HepG2 (cell line): ENCODE results near the gene SSBP4. TPM values are rescaled to one million over a fixed set of nuclear protein-coding genes. Genes with fewer than 3 reads are reported as not detected.

Source experiments
- ATAC-seq: fragments of 200-7000 bp; cut with Tn5 transposase; 3 replicates; pipeline ENCODE4 v1.9.1; 2020; ENCODE audit warnings: mild to moderate bottlenecking, moderate library complexity
- BruUV-seq: library from RNA; stranded (reverse); fragments of 400-500 nt; replicated peaks from 2 replicates; lab custom pipeline; 2021; lab: Mats Ljungman, UMichigan
- CTCF ChIA-PET: fragments of 300-600 bp; formaldehyde crosslinking; extraction: SDS; loops from one replicate; lab custom pipeline; 2021; ENCODE audit warnings: low total read pairs, inconsistent platforms, low intra/inter-chr PET ratio; lab: Yijun Ruan, JAX
- POLR2A ChIA-PET: fragments of 350-600 bp; sonication (Branson Sonifier 250); formaldehyde crosslinking; loops from one replicate; lab custom pipeline; 2020; ENCODE audit warnings: antibody characterized with exemption, inconsistent platforms; lab: Yijun Ruan, JAX
- DNase-seq: peaks from one replicate; pipeline ENCODE4 v3.0.0-alpha.2; 2015; ENCODE audit warnings: low spot score
- FAIRE-seq: peaks from 3 replicates; lab custom pipeline; 2011; peaks lifted over from hg19 to GRCh38; lab: Jason Lieb, UNC
- H2AFZ ChIP-seq: one replicate; pipeline ENCODE4 v1.6.1; 2011; ENCODE audit warnings: low read length, inconsistent platforms
- H3K27ac ChIP-seq: fragments of 300-600 bp; 3 replicates; pipeline ENCODE4 v1.8.0; 2011; ENCODE audit warnings: mixed run types, mild to moderate bottlenecking, mixed read lengths, low read length, inconsistent platforms; ENCODE audit not compliant: insufficient read depth; ENCODE audit errors: extremely low read length
- H3K27me3 ChIP-seq, 2 experiments: fragments of 200-600 bp in 1 of 2; 2 replicates in 1 of 2; 3 replicates in 1 of 2; pipeline versions ENCODE4 v1.6.0 to v1.8.0; 2011; ENCODE audit warnings: low read length in 2 of 2, mild to moderate bottlenecking in 2 of 2, moderate library complexity in 2 of 2, inconsistent platforms in 1 of 2; ENCODE audit not compliant: insufficient read depth in 2 of 2, control insufficient read depth in 1 of 2
- H3K36me3 ChIP-seq, 2 experiments: fragments of 200-600 bp in 1 of 2; replicated peaks in 1 of 2; 2 replicates in 1 of 2; 3 replicates in 1 of 2; pipeline versions ENCODE4 v1.5.1 to v1.8.0; 2011; ENCODE audit warnings: low read length in 2 of 2, inconsistent platforms in 1 of 2; ENCODE audit not compliant: insufficient read depth in 2 of 2, control insufficient read depth in 1 of 2
- H3K4me1 ChIP-seq: 2 replicates; pipeline ENCODE4 v1.5.1; 2012; ENCODE audit warnings: low read length, inconsistent platforms; ENCODE audit not compliant: insufficient read depth
- H3K4me2 ChIP-seq: 2 replicates; pipeline ENCODE4 v1.6.0; 2011; ENCODE audit warnings: low read depth, low read length, inconsistent platforms
- H3K4me3 ChIP-seq, 3 experiments: fragments of 200-600 bp in 1 of 3; sonication (generic), shearing (Covaris generic) in 1 of 3; replicated peaks in 1 of 3; 2 replicates each; pipeline ENCODE4 v1.5.1; 2011 to 2016; ENCODE audit warnings: low read length in 3 of 3, inconsistent platforms in 2 of 3, low read depth in 2 of 3, mild to moderate bottlenecking in 2 of 3, control low read depth in 1 of 3, mixed read lengths in 1 of 3; ENCODE audit not compliant: insufficient read depth in 1 of 3
- H3K79me2 ChIP-seq: one replicate; pipeline ENCODE4 v1.6.1; 2011; ENCODE audit warnings: low read length, inconsistent platforms; ENCODE audit not compliant: insufficient read depth
- H3K9ac ChIP-seq: 2 replicates; pipeline ENCODE4 v1.6.0; 2011; ENCODE audit warnings: mild to moderate bottlenecking, low read depth, low read length, inconsistent platforms; ENCODE audit not compliant: insufficient read depth
- H3K9me3 ChIP-seq: 2 replicates; pipeline ENCODE4 v1.5.1; 2012; ENCODE audit warnings: mild to moderate bottlenecking, low read length
- H4K20me1 ChIP-seq: 2 replicates; pipeline ENCODE4 v1.6.0; 2011; ENCODE audit warnings: inconsistent platforms, mild to moderate bottlenecking, low read length, moderate library complexity; ENCODE audit not compliant: insufficient read depth
- AGO2 ChIP-seq: fragments of 200-400 bp; formaldehyde crosslinking; optimal IDR thresholded peaks from 2 replicates; pipeline ENCODE3; 2017; ENCODE audit warnings: mild to moderate bottlenecking, low read depth, low read length, moderate library complexity
- ATF7 ChIP-seq, 2 experiments: fragments of 450-650 bp in 1 of 2; sonication (generic) in 1 of 2; formaldehyde crosslinking in 1 of 2; IDR thresholded peaks; 2 replicates each; pipeline versions ENCODE4 v1.4.0 to v1.6.1; 2016 to 2020; ENCODE audit warnings: antibody characterized with exemption in 1 of 2, mild to moderate bottlenecking in 1 of 2, missing genetic modification reagents in 1 of 2
- DNMT3B ChIP-seq: conservative IDR thresholded peaks from 2 replicates; pipeline ENCODE4 v1.6.1; 2016; ENCODE audit warnings: missing biosample characterization, control low read depth
- HNF4G ChIP-seq, 2 experiments: sonication (generic) in 1 of 2; formaldehyde crosslinking in 1 of 2; IDR thresholded peaks; 2 replicates each; pipeline versions ENCODE4 v1.4.0 to v1.6.1; 2011 to 2020; ENCODE audit warnings: borderline replicate concordance in 2 of 2, low read depth in 2 of 2, mild to moderate bottlenecking in 2 of 2, low read length in 1 of 2, missing genetic modification reagents in 1 of 2, moderate library complexity in 1 of 2
- HNRNPH1 ChIP-seq: fragments of 200-400 bp; formaldehyde crosslinking; optimal IDR thresholded peaks from 2 replicates; pipeline ENCODE3; 2017; ENCODE audit warnings: mild to moderate bottlenecking, low read depth, low read length
- NFAT5 ChIP-seq: sonication (generic); formaldehyde crosslinking; IDR thresholded peaks from 2 replicates; pipeline ENCODE4 v1.4.0; 2020; ENCODE audit warnings: missing genetic modification reagents
- SIN3A ChIP-seq: IDR thresholded peaks from 2 replicates; pipeline ENCODE4 v1.6.1; 2011; ENCODE audit warnings: low read depth, mild to moderate bottlenecking, control low read depth, low read length, borderline replicate concordance
- ZFP36L1 ChIP-seq: sonication (generic); formaldehyde crosslinking; IDR thresholded peaks from 2 replicates; pipeline ENCODE4 v1.8.0; 2022; ENCODE audit warnings: mild to moderate bottlenecking, missing genetic modification reagents, moderate library complexity
- ZNF180 ChIP-seq: sonication (generic); formaldehyde crosslinking; IDR thresholded peaks from 2 replicates; pipeline ENCODE4 v1.4.0; 2020; ENCODE audit warnings: low read depth, missing genetic modification reagents, borderline replicate concordance
- ZNF280D ChIP-seq: sonication (generic); formaldehyde crosslinking; IDR thresholded peaks from 2 replicates; pipeline ENCODE4 v1.5.1; 2020; ENCODE audit warnings: mild to moderate bottlenecking, missing genetic modification reagents
- ZNF354B ChIP-seq: sonication (generic); formaldehyde crosslinking; IDR thresholded peaks from 2 replicates; pipeline ENCODE4 v1.8.0; 2022; ENCODE audit warnings: mild to moderate bottlenecking, missing genetic modification reagents
- ZNF777 ChIP-seq: sonication (generic); formaldehyde crosslinking; IDR thresholded peaks from 2 replicates; pipeline ENCODE4 v1.4.0; 2020; ENCODE audit warnings: missing genetic modification reagents
- WGBS: methylation state at CpG from one replicate; pipeline ENCODE4 v1.1.6; 2017; ENCODE audit warnings: low lambda C conversion rate; 5-methylcytosine and 5-hydroxymethylcytosine counted together
- in situ Hi-C: cut with HindIII; loops from 2 replicates; pipeline ENCODE4 v1.10.0; 2017; ENCODE audit warnings: low pct_unique_long_range_greater_than_20kb; ENCODE audit not compliant: extremely low pct_ligation_motif_present
- intact Hi-C: fragments of 100-400 bp; cut with micrococcal nuclease; formaldehyde crosslinking; loops from one replicate; pipeline ENCODE4 v1.10.0; 2022; ENCODE audit not compliant: unreplicated experiment
- polyA plus RNA-seq, 8 experiments: library from polyadenylated mRNA; depleted of rRNA in 3 of 8; stranded (reverse) in 7 of 8; unstranded in 1 of 8; fragments of >200 nt; fragmentation: Illumina TruSeq in 4 of 8; extraction: Trizol in 4 of 8; gene quantifications; 2 replicates each; pipeline versions ENCODE4 v1.2.1 to v1.2.3, GENCODE V29; 2011 to 2016; ENCODE audit warnings: low read depth in 4 of 8, missing spikeins in 1 of 8, mixed read lengths in 1 of 8; ENCODE audit not compliant: insufficient read depth in 1 of 8
- total RNA-seq, 5 experiments: library from RNA; depleted of rRNA; stranded (reverse); fragments of >200 nt; fragmentation: Illumina TruSeq; extraction: Trizol; gene quantifications; 2 replicates each; pipeline ENCODE4 v1.2.3, GENCODE V29; 2016; ENCODE audit warnings: low read depth in 1 of 5

Gene SSBP4
- total and polyA plus RNA-seq, 2 of the 13 experiments (the other 11 are each of a cell fraction or from before 2014, with no cell fraction given) = 20.8 to 39.5 TPM

- intact Hi-C loops = loop anchor here (2.0 to 5.0 kb wide), 2 partner anchors 24 to 39 kb away; no protein-coding TSS in a partner anchor
- peak overlapping the region; percentile 80 for H3K27ac ChIP-seq
- DNase-seq = no peak
- peak overlapping the region; percentile 90 for H3K4me2 ChIP-seq
- peaks cover 42% of the 10 kb centered on the region for H3K4me1 ChIP-seq
- ChIA-PET POLR2A (interaction anchor here (0.9 to 14.3 kb wide), 23 partner anchors 9 to 1893 kb away, joined by 3 to 514 read pairs (median 12); partner anchors contain the start of genes IQCN, JUND, LSM4 and PGPEP1), CTCF (interaction anchor here (0.9 to 4.4 kb wide), 5 partner anchors 13 to 37 kb away, joined by 3 to 20 read pairs (median 8); no protein-coding TSS in a partner anchor)
- no peak for FAIRE-seq
- BruUV-seq = TSS peak; percentile 51
- peak overlapping the region; percentile 84 for H3K9ac ChIP-seq
- peaks cover 4 to 24% of the 10 kb centered on the region in 2 experiments; a peak in 4 of 5 replicates for H3K36me3 ChIP-seq
- peak overlapping the region; percentile 86 to 95 (median 91) for H3K4me3 ChIP-seq
- no peak overlapping the region for H2AFZ ChIP-seq
- no peaks in the 10 kb centered on the region; a peak in 1 of 5 replicates for H3K27me3 ChIP-seq
- in situ Hi-C loops = no loop called here
- peaks cover 42% of the 10 kb centered on the region for H4K20me1 ChIP-seq
- WGBS = 3% methylated on average over 11 of the region's 14 CpGs
- no peaks in the 10 kb centered on the region for H3K9me3 ChIP-seq
- no peak for ATAC-seq
- peaks cover 57% of the 10 kb centered on the region for H3K79me2 ChIP-seq
- TF ChIP-seq ZFP36L1 (0 out of 2 replicates have a peak, but pooled peaks have one; percentile 46), DNMT3B (CRISPR knock-in tag) (peak; percentile 43; the same call in 1 of the 2 replicates), ZNF280D (peak; percentile 11; the same call in 1 of the 2 replicates), ZNF180 (CRISPR knock-in tag) (no peak), NFAT5 (no peak), HNF4G (IDR thresholded peaks at IDR 0.05; ENCODE audit: borderline replicate concordance, low read depth, low read length) (no peak), HNF4G (CRISPR knock-in tag; IDR thresholded peaks at IDR 0.05; ENCODE audit: borderline replicate concordance, low read depth) (peak; percentile 45; the same call in 1 of the 2 replicates), ZNF777 (CRISPR knock-in tag) (peak; percentile 19; the same call in 1 of the 2 replicates), ATF7 (IDR thresholded peaks at IDR 0.05) (no peak), ATF7 (CRISPR knock-in tag; IDR thresholded peaks at IDR 0.05) (0 out of 2 replicates have a peak, but pooled peaks have one; percentile 16), AGO2 (peak; percentile 87), HNRNPH1 (peak; percentile 19), SIN3A (0 out of 2 replicates have a peak, but pooled peaks have one; percentile 34), ZNF354B (CRISPR knock-in tag) (0 out of 2 replicates have a peak, but pooled peaks have one; percentile 50)
These were observed 32.5 kb upstream of the SSBP4 start for GRCh38 chr19:18386543-18387271.
